CD14-positive monocyte (primary cell): Measurements from ENCODE around the gene NDUFB2. TPM values are rescaled to one million over a fixed set of nuclear protein-coding genes. Genes with fewer than 3 reads are reported as not detected.
"Not testable (repeated sequence)": the region's sequence is repeated elsewhere in the genome, so short reads cannot be mapped to it uniquely, and the experiment has no call there.

Source experiments
- DNase-seq, 3 donors: peaks; one replicate each; pipeline ENCODE4 v3.0.0-alpha.2; 2011 to 2022
- H2AFZ ChIP-seq: 2 replicates; pipeline ENCODE4 v1.6.0; 2012; ENCODE audit warnings: mild to moderate bottlenecking, low read depth, low read length, inconsistent platforms; ENCODE audit not compliant: insufficient read depth, poor library complexity, severe bottlenecking
- H3K27ac ChIP-seq, 2 donors: 1 replicate in 1 of 2; 2 replicates in 1 of 2; pipeline ENCODE4 v1.5.1; 2012 to 2013; ENCODE audit warnings: low read length in 2 of 2, control low read depth in 1 of 2, inconsistent platforms in 1 of 2, low read depth in 1 of 2, mild to moderate bottlenecking in 1 of 2
- H3K27me3 ChIP-seq, 2 donors: one replicate each; pipeline versions ENCODE4 v1.6.0 to v1.6.1; 2011 to 2013; ENCODE audit warnings: low read length in 2 of 2; ENCODE audit not compliant: control insufficient read depth in 2 of 2, insufficient read depth in 2 of 2
- H3K36me3 ChIP-seq, 2 donors: replicated peaks in 1 of 2; 1 replicate in 1 of 2; 2 replicates in 1 of 2; pipeline versions ENCODE4 v1.5.1 to v1.6.1; 2012 to 2013; ENCODE audit warnings: low read length in 2 of 2, control low read depth in 1 of 2, inconsistent platforms in 1 of 2, mild to moderate bottlenecking in 1 of 2; ENCODE audit not compliant: insufficient read depth in 2 of 2, control insufficient read depth in 1 of 2
- H3K4me1 ChIP-seq, 2 donors: 1 replicate in 1 of 2; 2 replicates in 1 of 2; pipeline versions ENCODE4 v1.5.1 to v1.6.1; 2012 to 2013; ENCODE audit warnings: low read length in 2 of 2, control low read depth in 1 of 2, inconsistent platforms in 1 of 2, mild to moderate bottlenecking in 1 of 2, moderate library complexity in 1 of 2; ENCODE audit not compliant: insufficient read depth in 2 of 2, control insufficient read depth in 1 of 2
- H3K4me2 ChIP-seq: replicated peaks from 2 replicates; pipeline ENCODE3; 2012; ENCODE audit warnings: low read length, moderate library complexity, mild to moderate bottlenecking; ENCODE audit not compliant: poor library complexity, severe bottlenecking; ENCODE audit errors: extremely low read depth
- H3K4me3 ChIP-seq, 3 experiments: fragments of 200-600 bp in 1 of 3; sonication (generic) in 1 of 3; replicated peaks in 1 of 3; 1 replicate in 2 of 3; 2 replicates in 1 of 3; pipeline ENCODE4 v1.5.1; 2011 to 2013; ENCODE audit warnings: low read length in 3 of 3, mild to moderate bottlenecking in 3 of 3, control low read depth in 2 of 3, low read depth in 2 of 3, inconsistent platforms in 1 of 3, moderate library complexity in 1 of 3
- H3K79me2 ChIP-seq: 2 replicates; pipeline ENCODE4 v1.6.0; 2012; ENCODE audit warnings: mild to moderate bottlenecking, control low read depth, inconsistent platforms, low read length, moderate library complexity; ENCODE audit not compliant: insufficient read depth
- H3K9ac ChIP-seq: 2 replicates; pipeline ENCODE4 v1.6.0; 2017; ENCODE audit warnings: low read length, mild to moderate bottlenecking; ENCODE audit not compliant: insufficient read depth, poor library complexity, severe bottlenecking
- H3K9me3 ChIP-seq, 2 donors: replicated peaks in 1 of 2; 1 replicate in 1 of 2; 2 replicates in 1 of 2; pipeline versions ENCODE4 v1.5.1 to v1.6.1; 2012 to 2013; ENCODE audit warnings: low read length in 2 of 2, control low read depth in 1 of 2; ENCODE audit not compliant: control insufficient read depth in 1 of 2, insufficient read depth in 1 of 2
- H4K20me1 ChIP-seq: 2 replicates; pipeline ENCODE4 v1.6.0; 2012; ENCODE audit warnings: mild to moderate bottlenecking, low read length, control low read depth, moderate library complexity; ENCODE audit not compliant: insufficient read depth
- H3K27ac Mint-ChIP-seq, 7 donors: one replicate each; pipeline ENCODE4 v1.8.0; 2020; ENCODE audit warnings: mild to moderate bottlenecking in 7 of 7, mixed read lengths in 7 of 7, moderate library complexity in 6 of 7, inconsistent platforms in 2 of 7
- H3K27me3 Mint-ChIP-seq, 3 donors: one replicate each; pipeline ENCODE4 v1.8.0; 2021 to 2022; ENCODE audit warnings: low read depth in 3 of 3, mild to moderate bottlenecking in 3 of 3, mixed read lengths in 3 of 3, moderate library complexity in 3 of 3, inconsistent platforms in 1 of 3
- H3K36me3 Mint-ChIP-seq, 2 donors: one replicate each; pipeline ENCODE4 v1.8.0; 2020; ENCODE audit warnings: mixed read lengths in 2 of 2, inconsistent platforms in 1 of 2, mild to moderate bottlenecking in 1 of 2
- H3K4me1 Mint-ChIP-seq: one replicate; pipeline ENCODE4 v1.8.0; 2020; ENCODE audit warnings: mild to moderate bottlenecking, mixed read lengths
- H3K4me3 Mint-ChIP-seq, 2 donors: one replicate each; pipeline ENCODE4 v1.8.0; 2020; ENCODE audit warnings: mild to moderate bottlenecking in 2 of 2, mixed read lengths in 2 of 2, moderate library complexity in 1 of 2
- H3K9me3 Mint-ChIP-seq, 7 donors: one replicate each; pipeline ENCODE4 v1.8.0; 2020 to 2022; ENCODE audit warnings: mixed read lengths in 7 of 7, mild to moderate bottlenecking in 6 of 7, moderate library complexity in 6 of 7, inconsistent platforms in 2 of 7
- CTCF ChIP-seq: fragments of 200-600 bp; IDR thresholded peaks from one replicate; pipeline ENCODE4 v1.8.0; 2022; ENCODE audit warnings: antibody characterized with exemption, mild to moderate bottlenecking
- WGBS: methylation state at CpG from one replicate; pipeline ENCODE4 v1.1.5; 2013; ENCODE audit warnings: missing lambda C conversion rate; ENCODE audit not compliant: insufficient coverage; 5-methylcytosine and 5-hydroxymethylcytosine counted together
- intact Hi-C, 2 donors: fragments of 100-400 bp; cut with micrococcal nuclease; formaldehyde crosslinking; loops; one replicate each; pipeline versions ENCODE4 v1.15.0 to v1.15.1; 2023
- polyA plus RNA-seq, 3 donors: library from polyadenylated mRNA; depleted of rRNA in 1 of 3; unstranded in 2 of 3; stranded (reverse) in 1 of 3; fragments of 300-500 nt in 2 of 3; fragments of >200 nt in 1 of 3; fragmentation: Illumina TruSeq in 2 of 3; gene quantifications; 1 replicate in 2 of 3; 2 replicates in 1 of 3; pipeline ENCODE4 v1.2.3, GENCODE V29; 2012 to 2021

Gene NDUFB2
- polyA plus RNA-seq, 3 donors: 250 to 516 (median 479) TPM

- Mint-ChIP-seq H3K4me1 (peaks cover 42% of the 10 kb centered on the region), H3K36me3 (peaks cover 37 to 43% of the 10 kb centered on the region in 2 donors), H3K27ac (peak overlapping the region; percentile 81 to 95 (median 85)), H3K4me3 (peak overlapping the region; percentile 35 to 46), H3K27me3 (peaks cover 2 to 5% (median 3%) of the 10 kb centered on the region in 3 donors), H3K9me3 (no peaks in the 10 kb centered on the region)
- TF ChIP-seq CTCF: no peak
- peak; percentile 81 to 89 (median 88) for DNase-seq
- Histone ChIP-seq H3K79me2 (peaks cover 7% of the 10 kb centered on the region), H3K4me1 (peaks cover 42 to 49% of the 10 kb centered on the region in 2 donors), H3K4me2 (peak overlapping the region; percentile 38), H3K9ac (no peak overlapping the region), H3K9me3 (no peaks in the 10 kb centered on the region), H3K27ac (peak overlapping the region; percentile 17 to 70), H3K27me3 (no peaks in the 10 kb centered on the region), H3K36me3 (peaks cover 25 to 39% of the 10 kb centered on the region in 2 donors), H3K4me3 (peak overlapping the region in 1 of 3 experiments; percentile 23), H4K20me1 (no peaks in the 10 kb centered on the region), H2AFZ (no peak overlapping the region)
- 0% methylated on average over 2 of the region's 3 CpGs for WGBS
- intact Hi-C loops: no loop called here
Measured at GRCh38 chr7:140676306-140676705, 20.2 kb upstream of the NDUFB2 start.

- H3K4me2 ChIP-seq, H3K9me3 Mint-ChIP-seq, H3K27me3 Mint-ChIP-seq, H3K27me3 ChIP-seq, H3K4me3 Mint-ChIP-seq, DNase-seq, H3K79me2 ChIP-seq, H3K9ac ChIP-seq, intact Hi-C loops, H4K20me1 ChIP-seq, H3K4me3 ChIP-seq, H3K9me3 ChIP-seq, H2AFZ ChIP-seq: not testable (repeated sequence)
- Histone ChIP-seq H3K36me3 (peaks cover 30 to 46% of the 10 kb centered on the region in 2 donors), H3K4me1 (peaks cover 42 to 46% of the 10 kb centered on the region in 2 donors), H3K27ac (peak overlapping the region; percentile 17 to 70)
- Mint-ChIP-seq H3K27ac (peak overlapping the region in 6 of 7 donors; percentile 71 to 95 (median 83)), H3K4me1 (peaks cover 42% of the 10 kb centered on the region), H3K36me3 (peaks cover 40 to 50% of the 10 kb centered on the region in 2 donors)
- 100% methylated on average over 6 of the region's 11 CpGs for WGBS
Measured at GRCh38 chr7:140676956-140677355, 19.6 kb upstream of the NDUFB2 start.
